ENCODE measurements around the gene TIPARP. TPM values are rescaled to one million over a fixed set of nuclear protein-coding genes. Genes with fewer than 3 reads are reported as not detected.

Gene TIPARP
- 69.0 to 106 TPM (median 77.7 TPM) in 5 replicates for total RNA-seq (2022; extraction: Qiagen RNA extraction)

DNA sequence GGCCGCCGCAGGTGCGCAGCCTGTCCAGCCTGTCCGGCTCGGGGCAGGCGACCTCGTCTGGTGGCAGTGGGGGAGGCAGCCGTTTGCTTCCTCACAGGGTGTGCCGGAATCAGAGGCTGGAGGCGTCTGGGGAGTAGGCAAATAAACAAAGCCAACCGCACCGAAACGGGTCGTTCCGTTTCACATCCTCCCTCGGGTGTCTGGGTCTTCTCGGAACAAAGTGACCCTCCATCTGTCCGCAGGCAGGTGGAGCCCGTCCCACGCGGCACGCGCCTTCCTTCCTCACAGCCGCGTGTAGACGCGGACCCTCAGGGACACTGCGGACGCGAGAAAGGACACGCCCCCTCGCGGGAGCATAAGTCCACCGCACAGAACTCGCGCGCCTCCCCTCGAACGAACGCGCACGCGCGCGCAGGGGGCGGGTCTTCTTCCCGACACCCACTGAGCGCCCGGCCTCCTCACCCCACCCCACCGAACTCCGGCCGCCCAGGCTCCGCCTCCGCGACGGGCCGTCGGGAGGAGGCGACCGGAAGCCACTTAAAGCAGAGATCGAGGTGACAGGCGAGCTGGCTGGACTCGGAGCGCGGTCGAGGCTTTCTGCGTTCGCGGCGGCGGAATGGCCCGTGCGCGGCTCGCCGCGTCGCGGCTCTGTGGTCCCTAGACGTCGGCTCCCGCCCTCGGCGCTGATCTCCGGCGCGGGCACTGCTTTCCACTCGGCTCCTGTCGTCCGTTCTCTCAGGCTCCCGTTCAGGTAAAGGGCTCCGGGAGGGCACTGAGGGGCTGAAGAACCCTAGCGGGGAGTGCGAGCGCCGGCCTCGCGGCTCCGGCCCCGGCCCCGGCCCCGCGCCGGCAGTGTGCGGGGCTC lies at the start of gene TIPARP:
TIPARP (plus strand) TSS at position 545 of the 865 bp plus-strand sequence. CDS start 3,108 bp downstream, outside the sequence.

Other genes with a start within 250 kb of the TIPARP start
- 191 to 225 TPM (median 215 TPM) in 5 replicates for gene SSR3, start 119.5 kb upstream of the TIPARP start, total RNA-seq (2022; extraction: Qiagen RNA extraction)
- gene LEKR1, start 151.8 kb downstream of the TIPARP start, total RNA-seq (2022; extraction: Qiagen RNA extraction): 0.54 to 0.63 TPM (median 0.59 TPM) in 5 replicates

All from A549 treated with Hydrocortisone at 1 μM for 4 hours (cell line).